ENCODE data around the gene CNOT2.
"Not testable (repeated sequence)": the region's sequence is repeated elsewhere in the genome, so short reads cannot be mapped to it uniquely, and the experiment has no call there.

Gene CNOT2

DNA sequence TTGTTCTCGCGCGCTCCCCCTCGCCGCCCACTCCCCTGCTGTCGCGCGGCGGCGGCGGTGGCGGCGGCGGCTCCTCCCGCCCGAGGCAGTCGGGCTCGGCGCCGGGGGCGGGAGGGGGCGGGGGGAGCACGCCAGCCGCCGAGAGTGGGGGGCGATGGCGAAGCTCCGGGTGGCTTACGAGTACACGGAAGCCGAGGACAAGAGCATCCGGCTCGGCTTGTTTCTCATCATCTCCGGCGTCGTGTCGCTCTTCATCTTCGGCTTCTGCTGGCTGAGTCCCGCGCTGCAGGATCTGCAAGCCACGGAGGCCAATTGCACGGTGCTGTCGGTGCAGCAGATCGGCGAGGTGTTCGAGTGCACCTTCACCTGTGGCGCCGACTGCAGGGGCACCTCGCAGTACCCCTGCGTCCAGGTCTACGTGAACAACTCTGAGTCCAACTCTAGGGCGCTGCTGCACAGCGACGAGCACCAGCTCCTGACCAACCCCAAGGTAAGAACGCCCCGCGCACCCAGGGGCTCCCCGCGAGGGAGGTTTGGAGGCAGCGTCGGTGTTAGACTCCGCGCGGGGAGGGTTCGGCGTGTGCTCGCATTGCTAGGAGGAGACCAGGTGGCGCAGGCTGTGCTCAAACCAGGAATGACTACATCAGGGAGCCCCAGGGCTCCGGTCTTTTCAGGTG is 123.5 kb downstream of the CNOT2 start:
- DNase-seq: peak; percentile 54

DNA sequence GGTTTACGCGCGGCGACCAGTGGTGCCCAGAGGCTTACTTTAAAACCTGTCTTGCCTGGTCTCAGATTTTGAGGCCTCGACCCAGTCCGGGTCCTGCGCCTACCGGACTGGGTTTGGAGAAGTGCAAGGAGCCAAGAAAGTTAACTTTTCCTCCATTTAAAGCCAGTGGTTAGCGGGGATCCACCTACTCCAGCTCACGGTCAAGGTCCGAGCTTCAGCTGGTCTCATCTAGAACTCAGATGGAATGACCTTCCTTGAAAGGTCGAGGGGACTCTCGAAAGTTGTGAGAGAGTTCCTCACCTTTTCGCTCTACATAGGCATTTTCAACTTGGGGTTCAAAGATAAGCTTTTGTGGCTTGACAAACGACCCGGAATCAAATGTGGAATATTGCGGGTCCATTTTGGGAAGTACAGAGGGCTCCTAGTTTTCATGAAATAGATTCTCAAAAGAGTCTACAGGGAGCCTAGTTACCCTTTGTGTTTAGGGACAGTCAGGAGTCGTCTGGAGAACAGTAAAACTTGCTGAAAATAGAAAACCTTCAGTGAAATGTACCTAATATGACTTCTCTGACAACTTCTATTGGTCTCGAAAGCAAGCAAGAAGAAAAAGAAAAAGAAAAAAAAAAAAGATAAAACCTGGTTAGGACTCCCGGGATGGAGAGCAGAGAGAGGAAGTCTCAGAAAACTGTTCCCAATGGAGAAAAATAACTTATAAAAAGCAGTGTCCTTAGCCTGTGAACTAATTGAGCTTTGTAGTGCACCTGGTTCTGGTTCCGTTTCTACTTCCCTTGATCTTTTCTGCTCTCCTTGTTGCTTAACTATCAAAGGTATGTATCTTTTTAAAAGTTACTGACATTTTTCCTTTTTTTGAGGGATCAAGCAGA is 124.3 kb downstream of the CNOT2 start:
- no peak for DNase-seq

DNA sequence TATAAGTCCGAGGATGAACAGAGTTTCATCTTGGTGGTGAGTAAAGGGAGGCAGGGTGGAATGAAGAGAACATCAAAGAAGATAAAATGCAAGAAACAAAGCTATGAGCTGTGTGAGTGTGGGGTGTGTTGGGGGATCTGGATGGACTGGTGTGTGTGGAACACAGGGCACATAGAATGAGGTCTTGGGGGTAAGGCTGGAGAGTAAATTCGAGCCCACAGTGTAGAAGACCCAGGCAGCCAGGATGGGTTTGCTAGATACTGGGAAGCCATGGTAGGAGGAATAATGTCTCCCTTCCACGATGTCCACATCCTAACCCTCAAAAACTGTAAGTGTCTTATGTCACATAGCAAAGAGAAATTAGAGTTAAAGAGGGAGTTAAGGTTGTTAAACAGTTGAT is 129.6 kb downstream of the CNOT2 start:
- DNase-seq: no peak

DNA sequence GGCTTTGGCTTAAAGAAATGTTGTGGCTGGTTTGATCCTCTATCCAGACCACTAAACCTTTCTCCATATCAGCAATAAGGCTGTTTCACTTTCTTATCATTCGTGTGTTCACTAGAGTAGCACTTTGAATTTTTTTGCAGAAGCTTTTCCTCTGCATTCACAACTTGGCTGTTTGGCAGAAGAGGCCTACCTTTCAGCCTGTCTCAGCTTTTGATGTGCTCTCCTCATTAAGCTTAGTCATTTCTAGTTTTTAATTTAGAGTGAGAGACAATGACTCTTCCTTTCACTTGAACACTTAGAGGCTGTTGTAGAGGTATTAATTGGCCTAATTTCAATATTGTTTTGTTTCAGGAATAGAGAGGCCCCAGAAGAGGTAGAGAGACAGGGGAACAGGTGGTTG is 136.6 kb downstream of the CNOT2 start:
- DNase-seq: no peak

DNA sequence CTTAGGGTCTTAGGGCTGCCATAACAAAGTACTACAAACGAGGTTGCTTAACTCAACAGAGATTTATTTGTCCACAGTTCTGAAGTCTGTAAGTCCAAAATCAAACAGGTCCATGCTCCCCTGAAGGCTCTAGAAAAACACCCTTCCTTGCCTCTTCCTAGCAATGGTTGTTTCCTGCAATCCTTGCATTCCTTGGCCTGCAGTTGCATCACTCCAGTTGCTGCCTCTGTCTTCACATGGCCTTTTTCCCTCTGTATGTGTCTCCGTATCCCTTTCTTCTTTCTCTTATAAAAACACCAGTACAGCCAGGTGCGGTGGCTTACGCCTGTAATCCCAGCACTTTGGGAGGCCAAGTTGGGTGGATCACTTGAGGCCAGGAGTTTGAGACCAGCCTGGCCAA is 140.3 kb downstream of the CNOT2 start:
- DNase-seq: no peak

DNA sequence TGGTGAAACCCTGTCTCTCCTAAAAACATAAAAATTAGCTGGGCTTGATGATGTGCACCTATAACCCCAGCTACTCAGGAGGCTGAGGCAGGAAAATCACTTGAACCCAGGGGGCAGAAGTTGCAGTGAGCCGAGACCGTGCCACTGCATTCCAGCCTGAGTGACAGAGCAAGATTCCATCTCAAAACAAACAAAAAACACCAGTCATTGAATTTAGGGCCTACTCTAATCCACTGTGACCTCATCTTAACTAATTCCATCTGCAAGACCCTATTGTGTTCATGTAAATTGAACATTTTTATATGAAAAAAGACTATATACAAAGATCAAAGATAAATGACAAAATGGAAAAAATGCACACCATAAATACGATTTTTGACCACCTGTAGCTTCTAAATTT is 140.7 kb downstream of the CNOT2 start:
- no peak for DNase-seq

DNA sequence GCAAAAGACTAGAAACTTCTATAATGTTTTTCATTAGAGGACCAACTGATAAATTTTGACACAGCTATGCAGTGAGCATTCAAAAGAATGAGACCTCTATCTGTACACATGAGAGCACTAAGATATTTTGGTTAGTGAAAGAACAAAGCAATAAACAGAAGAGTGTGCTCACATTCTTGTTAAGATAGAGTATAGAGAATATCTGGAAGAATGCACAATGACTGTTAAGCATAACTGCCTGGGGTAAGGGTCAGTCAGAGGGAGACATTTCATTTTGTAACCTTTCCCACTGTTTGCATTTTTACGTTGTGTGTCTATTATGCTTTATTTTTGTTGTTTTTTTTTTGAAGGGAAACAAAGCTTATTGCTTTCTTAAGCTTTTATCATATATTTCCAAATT is 143.5 kb downstream of the CNOT2 start:
- DNase-seq: no peak

DNA sequence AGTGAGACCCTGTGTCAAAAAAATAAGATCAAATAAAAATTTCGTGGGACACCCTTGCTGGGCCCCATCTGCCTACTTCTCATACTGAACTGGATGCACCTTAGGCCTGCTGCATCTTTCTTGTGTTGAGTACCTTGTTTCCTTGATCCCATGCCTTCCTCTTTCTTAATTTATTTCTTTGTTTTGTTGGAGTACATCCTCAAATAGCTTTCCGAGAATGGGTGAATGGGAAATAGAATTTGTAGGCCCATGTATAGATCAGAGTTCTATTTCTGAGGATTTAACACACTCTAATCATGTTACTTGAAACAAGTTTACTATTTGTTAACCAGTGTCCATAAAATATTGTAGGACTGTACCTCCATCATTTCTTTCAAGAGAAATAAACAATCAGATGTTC is 146.4 kb downstream of the CNOT2 start:
- DNase-seq: no peak

DNA sequence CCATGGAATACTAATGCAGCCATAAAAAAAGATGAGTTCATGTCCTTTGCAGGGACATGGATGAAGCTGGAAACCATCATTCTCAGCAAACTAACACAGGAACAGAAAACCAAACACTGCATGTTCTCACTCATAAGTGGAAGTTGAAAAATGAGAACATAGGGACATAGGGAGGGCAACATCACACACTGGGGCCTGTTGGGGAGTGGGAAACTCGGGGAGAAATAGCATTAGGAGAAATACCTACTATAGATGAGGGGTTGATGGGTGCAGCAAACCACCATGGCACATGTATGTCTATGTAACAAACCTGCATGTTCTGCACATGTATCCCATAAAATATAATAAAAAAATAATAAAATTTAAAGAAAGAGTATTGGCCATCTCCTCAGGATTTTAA is 149.4 kb downstream of the CNOT2 start:
- not testable (repeated sequence) for DNase-seq

DNA sequence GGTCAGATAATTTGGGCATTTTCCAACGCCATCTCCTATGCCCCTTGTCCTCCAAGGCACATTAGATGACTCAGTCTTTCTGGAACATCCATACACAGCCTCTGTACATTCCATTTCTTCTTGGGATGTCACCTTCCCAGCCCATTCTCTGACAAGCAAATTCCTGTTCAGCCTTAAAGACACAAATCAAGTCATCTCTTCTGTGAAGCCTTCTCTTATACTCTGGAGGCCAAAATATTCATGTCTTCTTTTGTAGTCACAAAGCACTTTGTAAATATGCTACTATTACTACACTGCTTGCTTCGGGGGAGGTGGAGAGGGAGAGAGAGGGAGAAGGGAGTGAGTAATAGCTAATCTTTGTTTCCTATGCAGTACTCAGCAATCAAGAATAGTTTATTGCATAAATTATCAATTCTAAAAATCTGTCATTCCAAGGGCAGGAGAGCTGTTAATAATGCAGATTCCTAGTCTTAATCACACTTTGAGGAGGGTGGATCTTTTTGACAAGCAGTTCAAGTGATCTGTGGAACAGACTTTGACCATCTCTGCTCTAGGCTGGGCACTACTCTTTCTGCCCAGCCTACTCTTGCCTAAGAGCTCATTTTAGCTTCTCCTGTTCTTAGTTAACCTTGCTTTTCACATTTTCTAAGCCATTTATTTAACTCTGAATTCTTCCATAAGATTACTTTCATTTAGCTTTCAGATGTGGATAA is 150.7 kb downstream of the CNOT2 start:
- no peak for DNase-seq

DNA sequence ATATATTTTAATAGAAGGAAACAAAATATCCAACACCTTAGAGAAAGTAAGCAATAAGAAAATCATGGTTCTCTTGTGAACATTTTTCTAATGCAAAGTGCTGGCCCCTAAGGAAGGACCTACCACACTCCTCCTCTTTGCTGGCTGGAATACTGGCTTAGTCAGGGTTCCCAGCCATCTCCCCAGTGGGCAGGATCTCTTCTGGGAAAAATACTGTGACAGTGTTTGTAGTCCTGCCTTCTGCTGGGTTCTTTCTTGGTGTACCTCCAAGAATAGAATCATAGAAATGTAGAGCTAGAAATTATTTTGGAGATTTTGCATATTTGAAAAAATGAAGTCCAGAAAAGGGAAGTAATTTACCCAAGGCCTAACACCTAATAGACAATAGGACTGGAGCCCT is 154.8 kb downstream of the CNOT2 start:
- no peak for DNase-seq

DNA sequence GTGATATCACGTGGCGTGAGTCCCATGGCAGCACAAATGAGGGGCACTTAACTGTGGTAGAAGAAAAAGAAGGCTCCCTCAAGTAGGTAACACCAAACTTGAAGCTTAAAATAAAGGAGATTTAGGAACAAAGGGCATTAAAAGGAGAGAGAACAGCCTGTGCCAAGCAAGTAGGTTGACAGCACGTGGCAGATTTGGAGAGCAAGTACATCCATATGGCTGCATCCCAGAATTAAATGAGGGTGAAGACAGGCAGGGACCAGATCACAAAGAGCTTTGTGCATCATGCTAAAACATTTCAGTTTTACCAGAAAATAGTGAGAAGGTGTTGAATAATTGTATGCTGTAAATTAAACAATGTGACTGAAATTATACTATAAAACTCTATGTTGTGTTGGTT is 155.6 kb downstream of the CNOT2 start:
- no peak for DNase-seq

DNA sequence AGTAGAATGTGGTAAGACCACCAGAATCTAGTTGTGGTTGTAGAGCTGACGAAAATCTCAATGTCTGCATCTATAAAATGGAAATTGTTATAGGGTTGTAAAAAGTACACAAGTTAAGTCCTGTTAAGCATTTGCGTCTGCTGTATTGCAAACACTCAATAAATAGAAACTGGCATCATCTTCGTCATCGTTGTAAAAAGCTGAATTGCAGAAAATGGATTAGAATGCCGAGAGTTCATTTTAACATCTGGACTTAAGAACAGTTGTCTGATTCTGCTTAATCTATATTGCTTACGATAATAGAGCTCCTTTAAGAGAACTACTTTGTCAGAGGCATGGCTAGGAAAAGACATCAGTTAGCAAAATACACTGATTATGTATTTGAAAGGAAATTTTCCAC is 156.1 kb downstream of the CNOT2 start:
- no peak for DNase-seq

DNA sequence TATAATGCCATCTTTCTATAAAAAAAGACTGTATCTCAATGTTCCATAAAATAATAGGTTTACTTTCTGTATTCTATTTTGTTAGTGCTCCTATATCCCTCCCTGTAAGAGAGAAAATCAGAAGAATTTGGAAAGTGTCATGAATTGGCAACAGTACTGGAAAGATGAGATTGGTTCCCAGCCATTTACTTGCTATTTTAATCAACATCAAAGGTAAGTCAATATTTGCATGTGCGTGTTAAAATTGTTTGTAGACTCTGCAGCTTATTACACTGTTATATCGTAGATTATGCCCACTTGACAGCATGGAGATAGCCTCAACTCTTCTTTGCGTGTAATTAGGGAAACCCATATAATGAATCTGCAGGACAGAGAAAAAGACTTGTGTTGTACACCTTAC is 156.9 kb downstream of the CNOT2 start:
- no peak for DNase-seq

DNA sequence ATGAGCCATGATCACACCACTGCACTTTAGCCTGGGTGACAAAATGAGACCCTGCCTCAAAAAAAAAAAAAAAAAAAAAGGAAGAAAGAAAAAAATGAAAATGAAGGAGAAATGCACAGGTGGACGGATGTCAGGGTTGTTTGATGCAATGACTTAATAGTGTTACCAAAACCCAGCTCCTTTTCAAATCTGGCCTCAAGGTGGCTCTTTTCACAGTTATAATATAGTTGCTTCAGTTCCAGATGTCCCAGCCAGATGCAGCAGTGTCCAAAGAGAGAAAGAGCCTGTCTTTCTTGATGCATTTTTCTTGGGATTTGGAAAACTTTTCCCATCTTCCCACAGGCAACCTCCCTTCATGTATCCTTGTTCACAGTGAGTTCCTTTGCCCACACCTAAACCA is 159.4 kb downstream of the CNOT2 start:
- no peak for DNase-seq

DNA sequence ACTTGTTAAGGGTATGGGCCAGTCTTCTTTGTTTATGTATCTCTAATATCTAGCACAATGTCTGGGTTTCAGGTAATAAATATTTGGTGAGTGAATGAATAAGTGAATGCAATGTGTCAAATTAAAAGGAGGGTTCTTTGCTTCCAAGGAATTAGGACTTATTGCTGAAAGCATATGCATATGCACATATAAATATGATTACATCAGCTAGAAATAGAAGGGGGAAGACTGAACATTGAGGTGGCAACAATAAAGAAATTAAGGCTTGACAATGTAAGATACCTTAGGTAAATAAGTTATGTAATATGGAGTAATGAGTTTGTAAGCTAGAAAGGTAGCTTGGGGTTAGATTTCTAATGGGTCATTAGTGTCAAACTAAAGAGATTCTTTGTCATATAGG is 160.6 kb downstream of the CNOT2 start:
- no peak for DNase-seq
